ENCODE measurements around the gene BLVRB.
"Not testable (repeated sequence)": the region's sequence is repeated elsewhere in the genome, so short reads cannot be mapped to it uniquely, and the experiment has no call there.

The BLVRB gene

GRCh38 chr19:40465557-40466218 is at the start of gene BLVRB:
BLVRB (minus strand) TSS chr19:40465745; CDS start chr19:40465688, 57 bp downstream.
- in situ Hi-C loops (cut with MboI; ENCODE audit: low sequenced_read_pairs): no loop called here

DNA sequence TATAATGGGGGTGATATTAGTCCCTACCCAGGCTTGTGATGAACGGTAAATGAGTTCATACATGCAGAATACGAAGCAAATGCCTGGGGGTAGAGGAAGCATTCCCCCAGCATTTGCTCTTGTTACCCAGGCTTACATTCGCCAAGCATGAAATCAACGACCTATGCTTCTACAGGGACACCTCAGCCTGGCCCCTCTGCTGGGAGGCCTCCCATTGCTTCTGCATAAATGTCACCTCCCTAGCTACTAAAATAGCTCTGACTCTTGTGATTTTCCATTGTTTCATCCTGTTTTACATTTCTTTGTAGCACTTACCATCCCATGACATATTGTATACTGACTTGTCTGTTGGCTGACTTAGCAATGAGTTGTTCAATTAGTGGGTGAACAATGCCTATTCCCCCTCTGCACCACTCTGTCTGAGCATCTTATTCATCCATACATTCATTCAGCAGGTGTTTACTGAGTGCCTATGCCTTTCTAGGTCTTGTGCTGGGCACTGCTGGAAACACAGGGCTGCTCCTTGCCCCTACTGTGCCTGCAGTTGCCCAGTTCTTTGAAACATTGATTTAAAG is 48.3 kb upstream of the BLVRB start:
- in situ Hi-C loops (cut with MboI; ENCODE audit: low sequenced_read_pairs): no loop called here

GRCh38 chr19:40513345-40513678 is 47.8 kb upstream of the BLVRB start:
- in situ Hi-C loops (cut with MboI; ENCODE audit: low sequenced_read_pairs): no loop called here

- in situ Hi-C loops (cut with MboI; ENCODE audit: low sequenced_read_pairs): no loop called here
Measured at GRCh38 chr19:40512473-40513344, 47.2 kb upstream of the BLVRB start.

DNA sequence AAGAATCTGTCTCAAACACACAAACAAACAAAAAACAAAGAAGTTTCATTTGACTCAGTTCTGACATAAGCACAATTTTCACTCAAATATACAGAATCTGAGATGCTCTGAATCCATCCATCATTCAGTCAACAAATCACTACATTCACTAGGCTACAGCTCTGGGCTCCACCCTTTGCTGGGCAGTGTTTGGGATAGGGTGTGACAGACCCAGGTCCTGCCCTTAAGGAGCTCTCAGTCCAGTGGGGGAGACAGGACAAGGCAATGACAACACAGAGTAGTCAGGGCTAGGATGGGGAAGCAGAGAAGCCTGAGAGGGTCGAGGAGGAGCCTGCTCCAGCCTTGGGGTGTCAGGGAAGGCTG is 46.5 kb upstream of the BLVRB start:
- in situ Hi-C loops (cut with MboI; ENCODE audit: low sequenced_read_pairs): no loop called here

DNA sequence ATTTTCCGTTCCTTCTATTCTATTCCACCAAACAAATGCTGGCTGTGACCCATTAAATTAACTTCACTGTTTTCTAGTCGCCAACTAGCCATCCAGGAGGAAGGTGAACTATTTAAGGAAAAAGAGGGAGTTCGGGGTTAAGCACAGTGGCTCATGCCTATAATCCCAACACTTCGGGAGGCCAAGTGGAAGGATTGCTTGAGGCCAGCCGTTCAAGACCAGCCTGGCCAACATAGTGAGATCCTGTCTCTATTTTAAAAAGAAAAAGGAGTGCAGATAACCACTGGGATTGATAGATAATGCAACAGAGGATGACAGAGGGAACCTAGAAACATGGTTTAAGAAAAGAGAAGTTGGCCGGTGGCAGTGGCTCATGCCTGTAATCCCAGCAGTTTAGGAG is 45.9 kb upstream of the BLVRB start:
- in situ Hi-C loops (cut with MboI; ENCODE audit: low sequenced_read_pairs): no loop called here

- in situ Hi-C loops (cut with MboI; ENCODE audit: low sequenced_read_pairs): no loop called here
Measured at GRCh38 chr19:40510526-40511115, 45.1 kb upstream of the BLVRB start.

GRCh38 chr19:40508739-40509260 is 43.3 kb upstream of the BLVRB start:
- in situ Hi-C loops (cut with MboI; ENCODE audit: low sequenced_read_pairs): no loop called here

DNA sequence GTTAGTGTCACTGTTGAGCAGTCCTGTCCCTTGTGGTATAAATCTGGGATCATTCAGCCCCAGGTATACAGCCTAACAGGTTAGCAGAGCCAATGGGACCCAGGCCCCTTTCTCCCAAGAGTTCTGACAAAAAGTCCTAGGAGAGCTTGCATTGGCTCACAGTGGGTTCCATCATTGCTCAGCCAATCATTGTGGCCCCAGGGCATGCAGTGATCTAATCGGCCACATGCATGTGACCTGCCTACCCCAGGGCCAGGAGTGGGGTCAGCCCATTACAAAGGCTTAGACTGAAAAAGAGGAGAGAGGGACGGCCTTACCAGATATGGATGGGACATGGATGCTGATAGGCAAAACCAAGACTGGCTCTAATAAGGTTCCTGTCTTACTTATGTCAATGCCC is 42.3 kb upstream of the BLVRB start:
- in situ Hi-C loops (cut with MboI; ENCODE audit: low sequenced_read_pairs): no loop called here

DNA sequence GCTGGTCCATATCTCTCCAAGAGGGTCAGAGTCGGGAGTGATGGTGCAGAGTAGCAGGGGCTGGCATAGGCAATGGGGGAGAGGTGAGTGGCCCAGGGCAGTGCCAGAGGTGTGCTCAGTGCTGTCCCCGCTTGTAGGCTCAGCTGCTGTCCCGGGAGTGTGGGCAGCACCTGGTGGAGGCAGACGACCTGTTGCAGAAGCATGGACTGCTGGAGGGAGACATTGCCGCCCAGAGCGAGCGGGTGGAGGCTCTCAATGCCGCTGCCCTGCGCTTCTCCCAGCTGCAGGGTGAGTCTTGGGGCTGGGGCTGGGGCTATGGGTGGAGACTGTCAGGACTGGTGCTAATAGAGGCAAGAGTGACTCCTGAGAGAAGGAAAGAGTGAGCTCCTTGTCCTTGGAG is 40.6 kb upstream of the BLVRB start:
- in situ Hi-C loops (cut with MboI; ENCODE audit: low sequenced_read_pairs): no loop called here

DNA sequence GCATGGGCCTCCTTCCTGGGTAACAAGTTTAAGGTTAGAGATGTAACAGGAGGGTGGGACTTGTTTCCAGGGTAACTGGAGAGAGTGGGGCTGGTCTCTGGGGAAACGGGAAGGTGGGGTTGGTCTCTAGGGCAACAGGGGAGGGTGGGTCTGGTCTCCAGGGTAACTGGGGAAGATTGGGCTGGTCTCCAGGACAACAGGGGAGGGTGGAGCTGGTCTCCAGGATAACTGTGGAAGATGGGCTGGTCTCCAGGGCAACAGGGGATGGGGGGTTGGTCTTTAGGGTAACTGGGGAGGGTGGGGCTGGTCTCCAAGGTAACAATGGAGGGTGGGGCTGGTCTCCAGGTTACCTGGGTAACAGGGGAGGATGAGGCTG is 37.8 kb upstream of the BLVRB start:
- in situ Hi-C loops (cut with MboI; ENCODE audit: low sequenced_read_pairs): no loop called here

DNA sequence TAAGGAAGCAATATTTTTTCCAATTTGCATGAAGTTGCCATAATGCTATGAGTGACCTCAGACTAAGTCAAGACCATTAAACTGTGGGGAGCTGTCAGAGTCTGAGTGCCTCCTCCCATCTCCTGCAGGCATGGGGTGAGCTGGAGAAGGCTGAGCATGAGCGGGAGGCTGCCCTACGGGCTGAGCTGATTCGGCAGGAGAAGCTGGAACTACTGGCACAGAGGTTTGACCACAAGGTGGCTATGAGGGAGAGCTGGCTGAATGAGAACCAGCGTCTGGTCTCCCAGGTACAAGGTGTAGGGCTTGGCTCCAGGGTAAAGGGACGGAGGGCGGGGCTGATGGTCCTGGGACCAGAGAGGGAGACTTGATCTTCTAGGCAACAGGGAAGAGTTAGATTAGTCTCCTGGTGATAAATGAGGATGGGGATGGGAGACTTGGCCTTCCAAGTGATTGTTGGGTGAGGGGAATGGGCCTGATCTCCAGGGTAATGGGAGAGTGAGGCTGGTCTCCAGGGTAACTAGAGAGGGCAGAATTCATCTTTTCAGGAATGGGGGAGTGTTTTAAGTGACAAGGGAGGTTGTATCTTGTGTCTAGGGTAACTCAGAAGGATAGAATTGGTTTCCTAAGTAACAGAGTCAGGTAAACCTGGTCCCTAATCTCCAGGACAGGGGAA is 37.2 kb upstream of the BLVRB start:
- in situ Hi-C loops (cut with MboI; ENCODE audit: low sequenced_read_pairs): no loop called here

DNA sequence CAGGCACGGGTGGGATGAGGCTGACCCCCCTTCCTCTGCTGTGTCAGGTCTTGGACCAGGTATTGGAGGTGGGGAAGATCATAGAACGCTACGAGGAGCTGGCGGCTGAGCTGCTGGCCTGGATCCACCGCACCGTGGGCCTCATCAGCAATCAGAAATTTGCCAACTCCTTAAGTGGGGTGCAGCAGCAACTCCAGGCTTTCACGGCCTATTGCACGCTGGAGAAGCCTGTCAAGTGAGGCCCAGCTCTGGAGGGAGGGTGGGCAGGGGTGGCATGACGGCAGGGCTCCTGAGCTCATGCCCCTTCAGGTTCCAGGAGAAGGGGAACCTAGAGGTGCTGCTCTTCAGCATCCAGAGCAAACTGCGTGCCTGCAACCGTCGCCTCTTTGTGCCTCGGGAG is 36.5 kb upstream of the BLVRB start:
- in situ Hi-C loops (cut with MboI; ENCODE audit: low sequenced_read_pairs): no loop called here

- in situ Hi-C loops (cut with MboI; ENCODE audit: low sequenced_read_pairs): no loop called here
Measured at GRCh38 chr19:40501599-40501998, 36.1 kb upstream of the BLVRB start.

- in situ Hi-C loops (cut with MboI; ENCODE audit: low sequenced_read_pairs): not testable (repeated sequence)
Measured at GRCh38 chr19:40500678-40501530, 35.4 kb upstream of the BLVRB start.

DNA sequence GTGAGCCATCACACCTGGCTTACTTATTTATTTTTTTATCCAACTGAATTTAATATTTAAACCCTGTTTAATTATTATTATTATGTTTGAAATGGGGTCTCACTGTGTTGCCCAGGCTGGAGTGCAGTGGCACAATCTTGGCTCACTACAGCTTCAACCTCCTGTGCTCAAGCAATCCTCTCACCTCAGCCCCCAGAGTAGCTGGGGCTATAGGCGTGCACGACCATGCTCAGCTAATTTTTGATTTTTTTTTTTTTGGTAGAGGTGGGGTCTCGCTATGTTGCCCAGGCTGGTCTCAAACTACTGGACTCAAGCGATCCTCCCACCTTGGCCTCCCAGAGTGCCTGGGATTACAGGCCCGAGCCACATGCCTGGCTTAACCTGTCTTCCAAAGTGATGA is 33.8 kb upstream of the BLVRB start:
- in situ Hi-C loops (cut with MboI; ENCODE audit: low sequenced_read_pairs): no loop called here

- in situ Hi-C loops (cut with MboI; ENCODE audit: low sequenced_read_pairs): no loop called here
Measured at GRCh38 chr19:40497214-40497613, 31.7 kb upstream of the BLVRB start.

DNA sequence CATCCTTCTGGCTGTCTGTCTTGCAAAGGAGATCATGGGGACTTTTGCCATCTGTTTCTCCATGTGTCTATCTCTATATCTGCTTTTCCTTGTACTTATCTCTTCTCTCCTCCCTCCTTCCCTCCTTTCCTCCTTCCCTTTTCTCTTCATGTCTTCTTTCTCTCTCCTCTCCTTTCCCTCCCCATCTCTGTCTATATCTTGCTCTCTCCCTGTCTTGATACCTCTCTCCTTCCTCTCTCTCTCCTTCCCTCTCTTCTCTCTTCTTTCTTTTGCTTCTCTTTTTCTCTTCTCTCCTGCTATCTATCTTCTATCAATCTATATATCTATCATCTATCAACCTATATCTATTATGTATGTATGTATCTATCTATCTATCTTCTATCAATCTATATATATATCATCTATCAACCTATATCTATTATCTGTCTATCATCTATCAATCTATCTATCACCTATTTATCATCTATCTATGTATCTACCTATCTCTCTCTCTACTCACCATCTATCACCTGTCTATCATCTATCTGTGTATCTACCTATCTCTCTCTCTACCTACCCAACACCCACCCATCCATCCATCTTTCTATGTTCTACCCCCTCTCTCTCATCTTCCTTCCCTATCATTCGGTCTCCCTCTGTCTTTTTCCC is 28.8 kb upstream of the BLVRB start:
- in situ Hi-C loops (cut with MboI; ENCODE audit: low sequenced_read_pairs): no loop called here

DNA sequence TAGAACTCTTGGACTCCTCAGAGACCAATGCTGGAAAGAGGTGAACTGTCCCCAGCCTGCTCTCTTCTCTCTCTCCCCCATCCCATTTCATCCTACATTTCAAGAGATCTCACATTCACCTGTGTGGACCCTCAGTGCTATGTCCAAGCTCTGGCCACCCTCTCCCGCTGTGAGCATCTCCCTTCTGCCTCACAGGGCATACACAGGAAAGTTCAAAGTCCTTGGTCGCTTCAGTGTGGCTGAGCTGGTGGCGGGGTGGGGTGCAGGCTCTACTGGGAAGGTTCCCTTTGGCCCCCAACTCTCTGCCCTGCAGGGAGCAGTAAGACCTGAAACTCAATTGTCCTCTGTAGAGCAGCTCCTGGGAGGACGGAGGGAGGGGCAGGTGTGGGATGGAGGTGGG is 28.2 kb upstream of the BLVRB start:
- in situ Hi-C loops (cut with MboI; ENCODE audit: low sequenced_read_pairs): no loop called here

GRCh38 chr19:40492274-40492673 is 26.7 kb upstream of the BLVRB start:
- in situ Hi-C loops (cut with MboI; ENCODE audit: low sequenced_read_pairs): no loop called here

All from HL-60/S4 (cell line).